Ovary (tissue), 9 donors: ENCODE data around the gene IFT88. TPM values are rescaled to one million over a fixed set of nuclear protein-coding genes. Genes with fewer than 3 reads are reported as not detected.

Experiments used
- DNase-seq, 5 donors: peaks; one replicate each; pipeline ENCODE4 v3.0.0-alpha.2; 2019 to 2020
- H3K27ac ChIP-seq, 2 donors: fragments of 200-600 bp; one replicate each; pipeline versions ENCODE4 v1.5.1 to v1.8.0; 2019 to 2022
- H3K27me3 ChIP-seq: fragments of 200-600 bp; one replicate; pipeline ENCODE4 v1.8.0; 2022
- H3K36me3 ChIP-seq: fragments of 200-600 bp; sonication (generic); one replicate; pipeline ENCODE4 v1.5.1; 2019
- H3K4me1 ChIP-seq: one replicate; pipeline ENCODE4 v1.8.1; 2013; ENCODE audit warnings: mild to moderate bottlenecking, moderate library complexity; ENCODE audit not compliant: insufficient read depth
- H3K4me3 ChIP-seq: fragments of 200-600 bp; sonication (generic); one replicate; pipeline ENCODE4 v1.5.1; 2017
- H3K9me3 ChIP-seq, 2 donors: fragments of 200-600 bp in 1 of 2; sonication (generic) in 1 of 2; one replicate each; pipeline versions ENCODE4 v1.5.1 to v1.8.1; 2013 to 2019; ENCODE audit warnings: mild to moderate bottlenecking in 1 of 2, moderate library complexity in 1 of 2
- CTCF ChIP-seq, 3 donors: fragments of 450-650 bp in 2 of 3; fragments of 200-600 bp in 1 of 3; IDR thresholded peaks; one replicate each; pipeline versions ENCODE4 v1.5.1 to v1.8.0; 2016 to 2022; ENCODE audit warnings: antibody characterized with exemption in 3 of 3, mild to moderate bottlenecking in 1 of 3
- EP300 ChIP-seq: sonication (generic); formaldehyde crosslinking; IDR thresholded peaks from one replicate; pipeline ENCODE4 v1.6.1; 2017; ENCODE audit warnings: antibody characterized with exemption
- POLR2A ChIP-seq: fragments of 450-650 bp; IDR thresholded peaks from one replicate; pipeline ENCODE4 v1.6.1; 2017; ENCODE audit warnings: antibody characterized with exemption, mild to moderate bottlenecking, moderate library complexity
- WGBS, 3 donors: extraction: QIAGEN DNeasy Blood & Tissue Kit in 1 of 3; methylation state at CpG; one replicate each; pipeline versions ENCODE4 v1.1.5 to v1.1.7; 2013 to 2017; 5-methylcytosine and 5-hydroxymethylcytosine counted together
- intact Hi-C, 4 donors: fragments of 100-400 bp; cut with DNase I; formaldehyde crosslinking; loops; one replicate each; pipeline versions ENCODE4 v1.11.0 to v1.15.1; 2022 to 2023
- polyA plus RNA-seq, 2 donors: library from polyadenylated mRNA; stranded (reverse); fragments of 200-250 nt in 1 of 2; fragments of 350-450 nt in 1 of 2; fragmentation: Illumina TruSeq in 1 of 2; extraction: RNeasy Lipid Tissue Mini Kit (QIAGEN cat#74804) in 1 of 2; gene quantifications; one replicate each; pipeline ENCODE4 v1.2.3, GENCODE V29; 2013 to 2014
- total RNA-seq, 7 donors: library from RNA; depleted of rRNA in 2 of 7; stranded (reverse); fragments of >200 nt in 2 of 7; fragmentation: NEBNext Ultra II Directional in 3 of 7; extraction: Animal tissue kit (Norgen Biotek cat#: 25700) in 3 of 7; gene quantifications; one replicate each; pipeline versions ENCODE4 v1.1.0 to v1.2.4, GENCODE V29; 2016 to 2023
- donor health status: DM: no; HTN: no; CAD: no; lungs with moderate emphysema.
- donor health status: DM: no; HTN: no; CAD: no.
- donor health status: Bipolar disorder and iron deficiency.
- donor health status: DM: yes; HTN: yes; CAD: no.
- donor health status: DM: no; HTN: no; CAD: no.
- donor health status: DM: yes; HTN: yes; CAD: no.

Gene IFT88
- total and polyA plus RNA-seq, 9 donors: 12.1 to 30.6 (median 22.9) TPM

DNA sequence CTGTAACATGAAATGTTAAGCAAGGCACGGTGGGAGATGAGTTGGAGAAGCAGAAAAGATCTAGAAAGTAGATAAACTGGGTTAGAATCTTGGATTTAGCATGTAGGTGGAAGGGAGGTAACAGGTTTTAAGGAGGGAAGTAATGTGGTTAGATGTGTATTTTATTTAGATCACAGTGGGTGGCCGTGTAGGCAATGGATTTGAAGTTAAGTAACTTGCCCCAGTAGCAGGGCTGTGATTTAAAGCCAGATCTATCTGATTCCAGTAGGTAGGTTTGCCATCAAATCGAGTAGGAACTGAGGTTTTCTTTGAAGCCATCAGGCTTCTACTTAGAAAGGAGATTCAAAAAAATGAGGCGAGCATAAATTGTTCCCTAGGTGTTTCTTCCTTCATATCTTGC lies 86.0 kb downstream of the IFT88 start:
- intact Hi-C loops: no loop called here
- TF ChIP-seq EP300: no peak
- TF ChIP-seq POLR2A: no peak
- TF ChIP-seq CTCF (IDR thresholded peaks at IDR 0.05): no peak
- DNase-seq: no peak
- H3K4me3 ChIP-seq: no peak overlapping the region
- no peak overlapping the region for H3K27ac ChIP-seq
- 78 to 84% (median 79%) methylated on average over 4 of the region's 4 CpGs for WGBS, 3 donors
- no peaks in the 10 kb centered on the region for H3K36me3 ChIP-seq
- H3K4me1 ChIP-seq: no peaks in the 10 kb centered on the region
- H3K9me3 ChIP-seq: no peaks in the 10 kb centered on the region
- no peaks in the 10 kb centered on the region for H3K27me3 ChIP-seq

- Histone ChIP-seq H3K36me3 (no peaks in the 10 kb centered on the region), H3K27ac (no peak overlapping the region), H3K4me3 (no peak overlapping the region), H3K9me3 (no peaks in the 10 kb centered on the region), H3K27me3 (no peaks in the 10 kb centered on the region), H3K4me1 (no peaks in the 10 kb centered on the region)
- intact Hi-C loops: no loop called here
- no peak for TF ChIP-seq POLR2A
- no peak for TF ChIP-seq CTCF (IDR thresholded peaks at IDR 0.05)
- TF ChIP-seq EP300: no peak
- no peak for DNase-seq
- 87 to 95% (median 93%) methylated on average over 1 of the region's 1 CpG for WGBS, 3 donors
These were observed 87.2 kb downstream of the IFT88 start for GRCh38 chr13:20654156-20654555.

DNA sequence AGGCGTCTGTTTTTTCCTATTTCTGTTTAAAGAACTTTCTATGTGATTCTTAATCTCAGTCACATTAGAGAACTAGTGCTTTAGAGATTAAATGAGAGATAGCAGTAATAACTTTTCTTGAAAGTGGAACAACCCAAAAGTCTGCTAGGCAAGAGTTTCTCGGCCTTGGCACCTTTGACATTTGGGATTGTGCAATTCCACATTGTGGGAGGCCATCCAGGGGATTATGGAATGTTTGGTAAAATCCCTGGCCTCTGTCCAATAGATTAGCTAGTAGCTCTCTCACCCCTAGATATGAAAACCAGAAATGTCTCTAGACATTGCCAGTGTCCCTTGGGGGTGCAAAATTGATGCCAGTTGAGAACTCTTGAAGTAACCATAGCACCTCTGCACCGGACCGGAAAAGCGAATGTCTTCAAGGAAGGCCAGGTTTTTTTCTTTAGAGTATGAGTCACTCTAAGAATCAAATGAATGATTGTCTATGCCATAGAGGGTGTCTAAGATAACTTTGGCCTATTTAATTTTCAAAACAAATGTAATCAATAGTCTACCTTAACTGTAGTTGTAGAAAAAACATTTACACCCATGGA lies 91.6 kb downstream of the IFT88 start:
- Histone ChIP-seq H3K9me3 (no peaks in the 10 kb centered on the region), H3K4me1 (no peaks in the 10 kb centered on the region), H3K36me3 (no peaks in the 10 kb centered on the region), H3K27me3 (no peaks in the 10 kb centered on the region), H3K27ac (no peak overlapping the region), H3K4me3 (no peak overlapping the region)
- 75 to 95% (median 83%) methylated on average over 5 of the region's 5 CpGs for WGBS, 3 donors
- DNase-seq: no peak
- intact Hi-C loops: no loop called here
- TF ChIP-seq EP300: no peak
- no peak for TF ChIP-seq CTCF (IDR thresholded peaks at IDR 0.05)
- no peak for TF ChIP-seq POLR2A

GRCh38 chr13:20664351-20664750 lies 97.4 kb downstream of the IFT88 start:
- H3K4me1 ChIP-seq: no peaks in the 10 kb centered on the region
- intact Hi-C loops: no loop called here
- TF ChIP-seq EP300 (no peak), CTCF (IDR thresholded peaks at IDR 0.05) (no peak), POLR2A (no peak)
- no peak overlapping the region for H3K4me3 ChIP-seq
- no peaks in the 10 kb centered on the region for H3K27me3 ChIP-seq
- H3K9me3 ChIP-seq: no peaks in the 10 kb centered on the region
- DNase-seq: no peak
- H3K36me3 ChIP-seq: no peaks in the 10 kb centered on the region
- H3K27ac ChIP-seq: no peak overlapping the region
